B cell (primary cell): ENCODE measurements around the gene SWI5.

Experiments
- CTCF ChIP-seq: fragments of 200-600 bp; IDR thresholded peaks from one replicate; pipeline ENCODE4 v1.8.0; 2022; ENCODE audit warnings: antibody characterized with exemption, mild to moderate bottlenecking
- EZH2 ChIP-seq: IDR thresholded peaks from 2 replicates; pipeline ENCODE4 v1.6.1; 2012; ENCODE audit warnings: borderline replicate concordance, low read depth, mild to moderate bottlenecking, moderate library complexity, low read length; ENCODE audit not compliant: insufficient read depth, poor library complexity, severe bottlenecking

- TF ChIP-seq CTCF, result no peak
- TF ChIP-seq EZH2, result no peak
These were observed 26.5 kb upstream of the SWI5 start for GRCh38 chr9:128249558-128249907.
